GM23248 (cell line): Measurements from ENCODE around the gene ENPP6.

ENCODE experiments used
- EZH2 ChIP-seq: fragments of 200-600 bp; sonication (generic); IDR thresholded peaks from 2 replicates; pipeline ENCODE4 v1.6.1; 2018; ENCODE audit warnings: antibody characterized with exemption, mild to moderate bottlenecking; ENCODE audit not compliant: insufficient read depth, poor library complexity, severe bottlenecking
- EZH2phosphoT487 ChIP-seq: fragments of 200-600 bp; sonication (generic); IDR thresholded peaks from 2 replicates; pipeline ENCODE4 v1.6.1; 2018; ENCODE audit warnings: antibody characterized with exemption, moderate library complexity, mild to moderate bottlenecking, low read depth; ENCODE audit not compliant: insufficient read depth

- TF ChIP-seq EZH2 = no peak
- no peak for TF ChIP-seq EZH2phosphoT487
Measured at GRCh38 chr4:184146951-184147350, 70.7 kb downstream of the ENPP6 start.
